ENCODE measurements around the gene TSPAN5. TPM values are rescaled to one million over a fixed set of nuclear protein-coding genes. Genes with fewer than 3 reads are reported as not detected.

TSPAN5 gene
- total and polyA plus RNA-seq, 8 donors, result 1.6 to 90.2 (median 8.5) TPM

- 56 to 78% (median 64%) methylated on average over 3 of the region's 3 CpGs for WGBS, 5 donors
- no peak overlapping the region for H3K27ac ChIP-seq
Observed at GRCh38 chr4:98686043-98686707, 27.8 kb upstream of the TSPAN5 start.

GRCh38 chr4:98685225-98686042 is 27.0 kb upstream of the TSPAN5 start:
- Histone ChIP-seq H3K36me3 (no peaks in the 10 kb centered on the region), H3K9me3 (no peaks in the 10 kb centered on the region), H3K4me3 (no peak overlapping the region), H3K4me1 (peaks cover 0 to 14% (median 2%) of the 10 kb centered on the region in 4 donors), H3K27ac (no peak overlapping the region), H3K27me3 (no peaks in the 10 kb centered on the region)
- intact Hi-C loops (cut with DNase I; ENCODE audit: low total_unique reads), result no loop called here
- WGBS, 5 donors, result 30 to 58% (median 40%) methylated on average over 8 of the region's 8 CpGs
- TF ChIP-seq POLR2A (IDR thresholded peaks at IDR 0.05), result no peak
- no peak for TF ChIP-seq EP300 (IDR thresholded peaks at IDR 0.05)
- TF ChIP-seq POLR2AphosphoS5 (IDR thresholded peaks at IDR 0.05), result peak in 1 of 3 donors; percentile 5
- DNase-seq, result peak in 1 of 2 donors; percentile 41

More at GRCh38 chr4:98686043-98686707, 27.8 kb upstream of the TSPAN5 start:
- TF ChIP-seq POLR2A (IDR thresholded peaks at IDR 0.05) (no peak), EP300 (IDR thresholded peaks at IDR 0.05) (no peak), POLR2AphosphoS5 (IDR thresholded peaks at IDR 0.05) (no peak)
- no peaks in the 10 kb centered on the region for H3K27me3 ChIP-seq
- DNase-seq, result no peak
- H3K4me3 ChIP-seq, result no peak overlapping the region
- intact Hi-C loops (cut with DNase I; ENCODE audit: low total_unique reads), result no loop called here
- no peaks in the 10 kb centered on the region for H3K36me3 ChIP-seq
- no peaks in the 10 kb centered on the region for H3K9me3 ChIP-seq
- H3K4me1 ChIP-seq, result peaks cover 0 to 14% (median 2%) of the 10 kb centered on the region in 4 donors

DNA sequence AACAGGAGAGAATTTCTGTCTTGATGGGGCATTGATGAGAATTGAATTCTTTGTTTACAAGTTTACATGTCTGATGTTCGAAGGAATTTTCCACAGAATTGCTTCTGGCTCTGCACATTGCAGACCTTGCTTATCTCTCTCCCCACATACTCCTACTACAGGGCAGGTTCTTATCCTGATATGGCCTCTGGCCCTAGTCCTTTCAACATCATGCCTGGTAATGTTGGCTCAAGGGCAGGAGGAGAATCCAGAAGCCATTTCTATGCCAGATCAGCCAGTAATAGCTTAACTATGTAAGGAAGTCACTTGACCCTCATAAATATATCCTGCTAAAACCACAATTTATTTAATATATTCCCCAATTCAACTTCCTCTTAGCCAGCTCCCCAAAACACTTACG is 24.3 kb upstream of the TSPAN5 start:
- Histone ChIP-seq H3K4me3 (no peak overlapping the region), H3K4me1 (peaks cover 0 to 8% (median 2%) of the 10 kb centered on the region in 4 donors), H3K36me3 (no peaks in the 10 kb centered on the region), H3K9me3 (no peaks in the 10 kb centered on the region), H3K27me3 (no peaks in the 10 kb centered on the region), H3K27ac (no peak overlapping the region)
- peak in 1 of 2 donors; percentile 28 for DNase-seq
- TF ChIP-seq EP300 (IDR thresholded peaks at IDR 0.05) (no peak), POLR2A (IDR thresholded peaks at IDR 0.05) (no peak), POLR2AphosphoS5 (IDR thresholded peaks at IDR 0.05) (no peak)
- TF ChIP-seq, protein P1, sequence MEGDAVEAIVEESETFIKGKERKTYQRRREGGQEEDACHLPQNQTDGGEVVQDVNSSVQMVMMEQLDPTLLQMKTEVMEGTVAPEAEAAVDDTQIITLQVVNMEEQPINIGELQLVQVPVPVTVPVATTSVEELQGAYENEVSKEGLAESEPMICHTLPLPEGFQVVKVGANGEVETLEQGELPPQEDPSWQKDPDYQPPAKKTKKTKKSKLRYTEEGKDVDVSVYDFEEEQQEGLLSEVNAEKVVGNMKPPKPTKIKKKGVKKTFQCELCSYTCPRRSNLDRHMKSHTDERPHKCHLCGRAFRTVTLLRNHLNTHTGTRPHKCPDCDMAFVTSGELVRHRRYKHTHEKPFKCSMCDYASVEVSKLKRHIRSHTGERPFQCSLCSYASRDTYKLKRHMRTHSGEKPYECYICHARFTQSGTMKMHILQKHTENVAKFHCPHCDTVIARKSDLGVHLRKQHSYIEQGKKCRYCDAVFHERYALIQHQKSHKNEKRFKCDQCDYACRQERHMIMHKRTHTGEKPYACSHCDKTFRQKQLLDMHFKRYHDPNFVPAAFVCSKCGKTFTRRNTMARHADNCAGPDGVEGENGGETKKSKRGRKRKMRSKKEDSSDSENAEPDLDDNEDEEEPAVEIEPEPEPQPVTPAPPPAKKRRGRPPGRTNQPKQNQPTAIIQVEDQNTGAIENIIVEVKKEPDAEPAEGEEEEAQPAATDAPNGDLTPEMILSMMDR (IDR thresholded peaks at IDR 0.05), result no peak
- 49 to 64% (median 57%) methylated on average over 2 of the region's 2 CpGs for WGBS, 5 donors
- intact Hi-C loops (cut with DNase I; ENCODE audit: low total_unique reads), result no loop called here

- intact Hi-C loops (cut with DNase I; ENCODE audit: low total_unique reads), result no loop called here
- no peak for DNase-seq
- H3K4me1 ChIP-seq, result peaks cover 0 to 8% (median 2%) of the 10 kb centered on the region in 4 donors
- H3K9me3 ChIP-seq, result no peaks in the 10 kb centered on the region
- no peaks in the 10 kb centered on the region for H3K27me3 ChIP-seq
- H3K4me3 ChIP-seq, result no peak overlapping the region
- H3K27ac ChIP-seq, result no peak overlapping the region
- no peaks in the 10 kb centered on the region for H3K36me3 ChIP-seq
- TF ChIP-seq POLR2AphosphoS5 (IDR thresholded peaks at IDR 0.05), result no peak
- TF ChIP-seq POLR2A (IDR thresholded peaks at IDR 0.05), result no peak
- TF ChIP-seq, protein P1 (IDR thresholded peaks at IDR 0.05), result no peak
- no peak for TF ChIP-seq EP300 (IDR thresholded peaks at IDR 0.05)
Observed at GRCh38 chr4:98680806-98681205, 22.4 kb upstream of the TSPAN5 start.

DNA sequence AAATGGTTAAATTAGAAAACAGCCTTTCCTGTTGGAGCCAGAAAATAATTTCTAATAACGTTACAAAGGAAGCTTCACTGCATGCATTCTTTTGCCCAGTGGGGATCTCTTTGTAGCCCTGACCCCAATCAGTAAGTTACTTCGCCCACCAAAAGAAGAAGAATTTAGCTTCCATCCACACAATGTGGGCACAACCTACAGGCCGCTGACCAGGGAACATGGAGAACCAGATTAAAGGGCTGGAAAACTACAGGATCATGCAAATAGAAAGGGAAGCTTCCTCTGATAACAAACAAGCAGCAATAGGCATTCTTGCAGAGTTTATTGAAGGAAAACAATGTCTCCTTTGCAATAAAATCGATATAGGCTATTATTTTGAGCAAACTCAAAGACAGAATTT is 21.3 kb upstream of the TSPAN5 start:
- WGBS, 5 donors, result 56 to 63% (median 60%) methylated on average over 4 of the region's 4 CpGs
- no peak for TF ChIP-seq POLR2AphosphoS5 (IDR thresholded peaks at IDR 0.05)
- no peak for TF ChIP-seq EP300 (IDR thresholded peaks at IDR 0.05)
- TF ChIP-seq, protein P1 (IDR thresholded peaks at IDR 0.05), result no peak
- no peak for TF ChIP-seq POLR2A (IDR thresholded peaks at IDR 0.05)
- H3K27ac ChIP-seq, result no peak overlapping the region
- peaks cover 0 to 8% (median 0%) of the 10 kb centered on the region in 4 donors for H3K4me1 ChIP-seq
- no peaks in the 10 kb centered on the region for H3K9me3 ChIP-seq
- no peak overlapping the region for H3K4me3 ChIP-seq
- no peak for DNase-seq
- intact Hi-C loops (cut with DNase I; ENCODE audit: low total_unique reads), result no loop called here
- H3K27me3 ChIP-seq, result peaks cover 0 to under 1% (median 0%) of the 10 kb centered on the region in 3 donors
- no peaks in the 10 kb centered on the region for H3K36me3 ChIP-seq

Measured in stomach (tissue), 9 donors.